HG03280 (cell line): ENCODE data around the gene ULBP2.
"Not testable (repeated sequence)": the region's sequence is repeated elsewhere in the genome, so short reads cannot be mapped to it uniquely, and the experiment has no call there.

Experiments
- ATAC-seq: cut with Tn5 transposase; IDR thresholded peaks from one replicate; pipeline ENCODE4 v1.9.1; 2021; ENCODE audit warnings: mild to moderate bottlenecking, moderate library complexity; ENCODE audit not compliant: unreplicated experiment

The ULBP2 gene

DNA sequence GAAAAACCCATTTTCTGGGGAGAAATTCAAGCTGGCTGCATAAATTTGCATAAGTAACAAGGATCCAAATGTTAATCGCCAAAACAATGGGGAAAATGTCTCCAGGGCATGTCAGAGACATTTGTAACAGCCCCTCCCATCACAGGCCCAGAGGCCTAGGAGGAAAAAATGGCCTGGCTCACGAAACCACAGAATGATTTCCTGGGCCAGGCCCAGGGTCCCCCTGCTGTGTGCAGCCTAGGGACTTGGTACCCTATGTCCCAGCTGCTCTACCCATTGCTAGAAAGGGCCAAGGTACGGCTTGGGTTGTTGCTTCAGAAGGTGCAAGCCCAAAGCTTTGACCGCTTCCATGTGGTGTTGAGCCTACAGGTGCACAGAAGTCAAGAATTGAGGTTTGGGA, 33.3 kb upstream of the ULBP2 start:
- not testable (repeated sequence) for ATAC-seq

DNA sequence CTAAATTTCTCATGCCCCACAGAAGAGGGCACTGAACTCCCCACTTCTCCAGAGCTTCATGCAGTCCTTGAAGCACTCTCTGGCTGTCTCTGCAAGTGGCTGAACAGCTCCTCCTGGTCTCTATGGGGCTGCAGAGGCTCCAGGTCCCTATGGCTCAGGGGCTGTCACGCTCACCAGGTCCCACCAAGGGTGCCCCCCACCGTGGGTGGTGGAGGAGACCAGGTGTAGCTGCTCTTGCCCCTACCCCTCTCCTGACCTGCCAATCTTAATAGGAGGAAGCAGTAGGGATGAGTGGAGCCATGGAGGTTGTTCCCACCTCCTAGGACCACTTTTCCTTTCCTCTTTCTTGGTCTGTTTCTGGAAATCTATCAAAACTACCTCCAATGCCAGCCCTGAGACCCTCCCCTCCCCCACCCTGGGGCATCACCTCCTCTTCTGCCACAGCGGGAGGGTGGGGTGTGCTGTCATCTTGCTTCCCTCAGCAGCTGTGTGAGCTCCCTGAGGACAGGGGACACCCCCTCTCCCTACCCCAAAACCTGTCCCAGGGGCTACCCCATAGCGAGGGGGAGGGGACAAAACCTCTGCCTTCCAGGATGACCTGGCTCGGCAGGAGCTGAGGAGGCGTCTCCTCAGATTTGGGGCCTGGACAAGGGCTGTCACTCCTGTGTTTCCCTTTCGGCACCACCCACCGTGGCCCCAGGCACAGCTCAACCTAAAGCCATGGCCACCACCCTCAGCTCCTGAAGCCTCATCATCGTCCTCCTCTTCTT, 31.9 kb upstream of the ULBP2 start:
- ATAC-seq, result no peak

DNA sequence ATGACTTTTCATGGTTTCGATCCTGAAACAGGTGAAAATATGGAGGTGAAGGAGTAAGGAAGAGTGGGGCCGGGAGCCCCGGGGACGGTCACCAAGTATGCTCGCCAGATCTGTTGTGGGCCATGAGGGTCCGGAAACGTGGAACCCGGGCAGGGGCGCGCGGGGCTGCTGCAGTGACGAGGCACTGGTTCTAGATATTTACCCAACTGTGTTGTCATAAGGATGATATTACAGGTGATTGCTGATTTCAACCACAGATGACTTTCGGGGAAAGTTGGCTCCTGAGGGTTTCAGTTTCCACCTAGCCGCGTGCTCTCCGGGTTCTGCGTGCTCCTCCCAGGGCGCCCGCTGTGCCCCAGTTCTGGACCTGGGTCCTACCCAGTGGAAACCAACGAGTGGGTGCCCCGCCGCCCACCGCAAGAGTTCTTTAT, 31.1 kb upstream of the ULBP2 start:
- ATAC-seq, result no peak

DNA sequence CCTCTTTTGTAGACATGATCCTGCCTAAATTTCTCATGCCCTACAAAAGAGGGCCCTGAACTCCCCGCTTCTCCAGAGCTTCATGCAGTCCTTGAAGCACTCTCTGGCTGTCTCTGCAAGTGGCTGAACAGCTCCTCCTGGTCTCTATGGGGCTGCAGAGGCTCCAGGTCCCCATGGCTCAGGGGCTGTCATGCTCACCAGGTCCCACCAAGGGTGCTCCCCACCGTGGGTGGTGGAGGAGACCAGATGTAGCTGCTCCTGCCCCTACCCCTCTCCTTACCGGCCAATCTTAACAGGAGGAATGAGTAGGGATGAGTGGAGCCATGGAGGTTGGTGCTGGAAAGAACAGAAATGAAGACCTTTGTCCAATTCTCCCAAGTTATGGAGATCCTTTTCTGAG, 29.1 kb upstream of the ULBP2 start:
- not testable (repeated sequence) for ATAC-seq

DNA sequence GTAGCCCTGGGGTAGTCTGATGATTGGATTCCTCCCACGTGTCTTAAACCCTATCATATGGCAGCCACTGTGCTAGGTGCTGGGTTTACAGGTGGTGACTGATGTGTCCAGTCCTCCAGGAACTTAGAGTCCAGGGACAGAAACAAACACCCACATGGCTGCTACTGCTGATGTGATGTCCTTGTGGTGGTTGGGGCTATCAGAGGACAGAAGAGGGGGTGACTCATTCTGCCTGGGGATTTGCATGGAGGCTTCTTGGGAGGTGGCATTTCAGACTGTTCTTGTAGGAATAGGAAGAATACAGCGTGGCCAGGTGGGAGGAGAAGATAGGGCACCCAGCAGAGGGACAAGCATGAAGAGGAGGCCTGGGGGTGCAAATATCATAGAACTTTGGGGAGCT, 28.7 kb upstream of the ULBP2 start:
- no peak for ATAC-seq

DNA sequence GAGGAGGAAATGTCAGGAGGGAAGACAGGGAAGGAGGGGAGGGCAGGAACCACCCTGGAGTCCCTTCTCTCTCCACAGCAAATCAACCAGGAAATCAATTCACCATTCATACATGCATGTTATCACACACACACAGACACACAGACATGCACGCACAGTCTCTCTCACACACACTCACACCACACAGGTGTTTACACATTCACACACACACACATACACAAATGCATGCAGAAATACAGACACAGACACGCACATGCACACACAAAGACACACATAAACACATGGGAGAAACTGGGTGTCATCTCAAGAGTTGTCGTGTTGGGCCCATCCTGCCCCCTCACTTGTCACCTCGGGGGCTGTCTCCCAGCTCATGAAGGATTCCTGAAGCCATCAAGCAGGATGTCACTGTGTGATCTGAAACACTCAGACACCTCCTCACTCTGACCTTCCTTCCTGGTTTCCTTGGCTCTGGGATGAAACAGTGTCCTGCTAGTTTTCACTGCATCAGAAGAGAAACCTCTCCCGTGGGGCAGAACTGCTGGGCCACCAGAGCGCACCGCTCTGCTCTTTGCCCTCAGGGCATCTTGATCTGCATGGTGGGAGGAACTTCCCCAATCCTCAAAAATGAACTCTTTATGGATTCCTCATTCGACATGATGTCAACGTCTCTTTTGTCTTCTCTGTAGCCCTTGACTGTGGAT, 28.1 kb upstream of the ULBP2 start:
- ATAC-seq, result no peak

DNA sequence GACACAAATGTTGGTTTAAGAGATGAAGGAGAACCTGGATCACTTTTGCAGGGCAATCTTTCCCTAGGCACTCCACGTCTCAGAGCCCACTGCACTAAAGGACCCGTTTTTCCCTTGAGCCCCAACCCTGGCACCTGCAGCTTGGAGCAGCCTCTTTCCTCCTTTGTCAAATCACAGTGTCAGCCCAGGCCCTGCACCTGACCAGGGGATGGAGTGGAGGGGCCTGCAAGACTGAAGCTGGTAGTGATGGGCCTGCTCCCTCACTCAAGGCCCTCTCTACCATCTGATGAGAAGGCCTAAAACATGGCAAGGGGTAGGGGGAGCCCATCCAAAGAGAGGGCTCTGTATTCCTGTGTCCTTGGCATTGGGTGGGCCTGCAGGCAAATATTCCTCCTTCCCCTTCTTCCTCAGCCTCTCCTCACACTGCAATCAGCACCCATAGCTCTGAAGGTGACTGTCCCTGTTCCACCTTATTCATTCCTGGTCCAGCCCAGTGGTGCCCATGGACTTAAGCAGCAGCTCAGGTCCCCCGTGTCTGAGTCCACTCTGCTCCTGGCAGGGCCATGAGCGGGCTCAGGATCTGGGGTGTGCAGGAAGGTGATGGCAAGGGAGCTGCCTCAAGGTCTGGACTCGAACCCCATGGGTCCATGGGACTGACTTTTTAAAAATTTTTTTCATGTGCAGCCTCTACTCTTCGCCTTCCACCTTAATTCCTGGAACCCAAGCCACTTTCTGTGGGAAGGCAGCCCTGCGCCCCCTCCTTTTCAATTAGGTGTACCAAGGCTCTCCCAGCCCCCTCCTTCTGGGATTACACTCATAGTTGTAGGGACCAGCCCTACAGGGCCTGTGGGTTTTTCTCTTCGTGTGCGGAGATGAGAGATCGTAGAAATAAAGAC, 25.6 kb upstream of the ULBP2 start:
- ATAC-seq, result no peak

DNA sequence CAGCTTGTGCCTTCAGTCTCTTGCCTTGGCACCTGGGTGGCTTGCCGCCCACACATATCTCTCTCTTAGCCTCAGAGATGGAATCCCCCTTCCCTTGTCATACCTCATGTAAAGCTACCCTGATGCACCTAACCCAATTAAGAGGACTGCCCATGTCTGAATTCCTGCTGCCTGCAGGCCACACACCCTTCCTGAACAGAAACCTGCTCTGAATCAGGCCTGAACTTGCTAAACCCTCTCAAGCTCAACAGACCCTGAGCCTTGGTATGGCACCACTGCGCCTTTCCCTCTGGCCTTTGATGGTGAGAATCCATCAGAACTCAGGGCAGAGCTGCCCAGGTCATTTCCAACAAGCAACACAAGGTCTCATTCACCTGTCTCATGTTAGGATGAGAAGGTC, 24.1 kb upstream of the ULBP2 start:
- ATAC-seq, result no peak

DNA sequence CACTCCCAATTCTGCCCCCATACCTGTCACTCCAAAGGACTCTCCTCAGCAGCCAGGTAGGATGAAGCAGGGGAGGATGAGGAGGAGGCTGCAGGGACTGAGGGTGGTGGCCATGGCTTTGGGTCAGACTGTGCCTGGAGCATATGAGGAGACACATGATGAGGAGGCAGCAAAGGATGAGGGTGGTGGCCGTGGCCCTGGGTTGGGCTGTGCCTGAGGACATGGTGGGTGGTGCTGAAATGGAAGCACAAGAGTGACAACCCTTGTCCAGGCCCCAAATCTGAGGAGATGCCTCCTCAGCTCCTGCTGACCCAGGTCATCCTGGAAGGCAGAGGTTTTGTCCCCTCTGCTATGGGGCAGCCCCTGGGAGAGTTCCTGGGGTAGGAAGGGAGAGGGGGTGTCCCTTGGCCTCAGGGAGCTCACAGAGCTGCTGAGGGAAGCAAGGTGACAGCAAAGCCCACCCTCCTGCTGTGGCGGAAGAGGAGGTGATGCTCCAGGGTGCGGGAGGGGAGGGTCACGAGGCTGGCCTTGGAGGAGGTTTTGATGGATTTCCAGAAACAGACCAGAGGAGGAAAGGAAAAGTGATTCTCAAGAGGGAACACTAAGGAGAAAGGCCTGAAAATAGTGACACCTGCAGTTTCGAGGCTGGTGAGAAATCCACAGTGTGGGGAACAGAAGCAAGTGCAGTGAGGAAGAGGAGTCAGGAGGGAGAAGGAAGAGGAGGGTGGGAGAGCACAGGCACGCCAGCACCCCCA, 23.5 kb upstream of the ULBP2 start:
- no peak for ATAC-seq

DNA sequence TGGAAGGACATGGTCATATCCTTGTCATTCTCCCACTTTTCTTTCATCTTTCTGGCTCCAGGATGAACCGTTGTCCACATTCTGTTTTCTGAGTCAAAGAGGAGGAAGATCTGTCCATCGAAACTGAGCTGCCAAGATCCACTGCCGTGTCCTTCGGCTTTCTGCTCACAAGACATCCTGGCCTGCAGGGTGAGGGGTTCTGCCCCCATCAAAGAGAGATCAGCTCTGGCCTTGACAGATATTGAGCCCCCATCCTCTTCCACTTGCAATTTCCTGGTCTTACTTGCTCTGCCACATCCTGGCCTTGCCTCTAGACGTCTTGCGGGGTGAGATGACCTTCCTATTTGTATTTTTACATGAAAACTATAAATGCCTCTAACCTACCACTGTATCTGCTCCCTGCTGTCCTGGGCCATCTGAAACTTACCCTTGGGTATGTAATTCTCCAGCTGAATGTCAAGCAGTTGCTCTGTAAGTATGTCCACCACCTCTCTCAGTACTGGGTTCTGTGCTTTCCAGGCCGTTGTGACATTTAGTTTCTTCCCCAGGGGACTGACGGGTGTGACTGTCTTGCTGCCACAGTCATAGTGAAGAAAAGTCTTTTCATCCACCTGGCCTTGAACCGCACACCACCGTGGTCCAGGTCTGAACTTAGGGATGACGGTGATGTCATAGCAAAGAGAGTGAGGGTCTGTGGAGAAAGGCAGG, 22.5 kb upstream of the ULBP2 start:
- ATAC-seq, result not testable (repeated sequence)

DNA sequence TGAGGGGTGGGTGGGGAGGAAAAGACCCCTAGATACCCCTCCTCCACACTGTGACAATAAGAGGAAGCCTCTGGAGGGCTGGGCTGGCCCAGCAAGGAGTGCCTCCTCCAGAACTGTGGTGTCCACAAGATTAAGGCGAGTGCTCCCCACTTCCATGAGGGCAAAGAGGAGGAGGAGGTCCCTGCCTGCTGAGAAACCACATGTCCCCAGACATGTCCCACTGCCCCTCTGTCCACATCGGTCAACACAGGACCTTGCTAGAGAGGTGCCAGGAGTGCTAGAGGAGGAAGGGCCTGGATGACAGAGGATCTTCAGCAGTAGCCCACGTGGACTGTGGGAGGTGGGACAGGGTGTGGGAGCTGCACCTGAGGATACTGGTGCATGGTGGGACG, 22.0 kb upstream of the ULBP2 start:
- ATAC-seq, result no peak

DNA sequence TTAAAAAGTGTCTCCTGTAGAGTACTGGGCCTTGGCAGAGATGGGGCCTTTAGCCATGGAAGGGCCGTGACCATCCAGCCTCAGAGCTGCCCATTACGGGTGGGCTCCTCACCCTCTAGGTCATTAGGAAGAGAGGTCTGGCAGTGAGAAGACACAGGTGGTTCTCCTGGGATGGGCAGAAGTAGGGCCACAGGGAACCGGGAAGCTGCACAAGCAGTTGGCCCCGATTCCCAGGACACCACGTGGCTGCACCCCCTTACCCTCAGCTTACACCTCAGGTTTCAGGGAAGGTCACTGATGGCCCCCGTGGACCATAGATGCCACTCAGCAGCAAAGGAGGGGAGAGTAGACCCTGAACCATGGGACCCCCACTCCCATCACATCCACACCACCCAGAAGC, 20.5 kb upstream of the ULBP2 start:
- ATAC-seq, result no peak

DNA sequence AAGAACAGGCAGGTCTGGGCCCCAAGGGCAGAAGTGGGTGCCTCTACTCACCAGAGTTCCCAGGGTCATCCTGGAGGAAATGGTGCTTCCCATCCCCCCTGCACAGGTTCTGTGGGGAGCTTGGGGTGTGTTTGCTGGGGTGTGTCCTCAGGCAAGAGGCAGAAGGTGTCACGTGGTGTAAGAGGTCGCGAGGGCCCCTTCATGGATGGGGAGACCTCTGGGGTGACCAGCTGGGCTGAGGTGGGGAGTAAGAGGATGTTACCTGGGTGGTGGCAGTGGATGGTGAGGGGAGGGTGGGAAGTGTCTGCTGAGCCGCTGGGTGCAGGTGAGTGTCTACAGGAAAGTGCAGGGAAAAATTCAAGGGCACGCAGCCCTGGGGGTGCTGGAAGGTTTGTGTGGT, 19.7 kb upstream of the ULBP2 start:
- ATAC-seq, result not testable (repeated sequence)

DNA sequence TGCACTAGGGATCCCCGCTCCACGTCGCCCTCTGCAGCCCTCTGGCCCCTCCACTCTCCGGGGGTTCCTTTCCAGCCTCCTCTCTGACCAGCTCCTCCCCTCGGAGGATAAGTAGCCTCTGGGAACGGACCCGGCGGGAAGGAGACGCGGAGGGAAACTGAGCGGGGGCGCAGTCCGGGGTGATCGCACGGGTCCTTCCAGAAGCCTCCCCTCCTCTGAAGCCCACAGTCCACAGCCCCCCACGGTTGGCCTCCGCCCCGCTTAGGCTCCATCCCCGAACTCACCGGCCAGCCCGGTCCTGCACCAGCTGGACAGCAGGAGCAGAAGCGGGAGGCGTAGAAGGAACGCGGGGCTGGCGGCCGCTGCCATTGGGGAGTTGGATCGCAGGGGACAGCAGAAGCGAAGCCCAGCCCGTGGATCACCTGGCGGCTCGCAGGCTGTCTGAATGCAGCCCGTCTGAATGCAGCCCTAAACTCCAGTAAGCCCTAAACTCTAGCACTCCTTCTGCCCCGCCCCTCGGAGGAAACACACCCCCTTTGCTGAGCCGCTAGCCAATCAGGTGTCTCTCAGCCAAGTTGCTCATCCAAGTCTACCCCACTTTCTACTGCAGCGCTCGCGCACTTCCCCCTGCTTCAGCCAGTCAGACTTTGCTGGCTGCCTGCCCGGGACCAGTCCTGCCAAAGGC, 19.0 kb upstream of the ULBP2 start, which contains the start of gene RAET1G:
RAET1G (minus strand) TSS at position 480 of the 685 bp plus-strand sequence; CDS start at position 369, 111 bp downstream.
- ATAC-seq, result no peak

DNA sequence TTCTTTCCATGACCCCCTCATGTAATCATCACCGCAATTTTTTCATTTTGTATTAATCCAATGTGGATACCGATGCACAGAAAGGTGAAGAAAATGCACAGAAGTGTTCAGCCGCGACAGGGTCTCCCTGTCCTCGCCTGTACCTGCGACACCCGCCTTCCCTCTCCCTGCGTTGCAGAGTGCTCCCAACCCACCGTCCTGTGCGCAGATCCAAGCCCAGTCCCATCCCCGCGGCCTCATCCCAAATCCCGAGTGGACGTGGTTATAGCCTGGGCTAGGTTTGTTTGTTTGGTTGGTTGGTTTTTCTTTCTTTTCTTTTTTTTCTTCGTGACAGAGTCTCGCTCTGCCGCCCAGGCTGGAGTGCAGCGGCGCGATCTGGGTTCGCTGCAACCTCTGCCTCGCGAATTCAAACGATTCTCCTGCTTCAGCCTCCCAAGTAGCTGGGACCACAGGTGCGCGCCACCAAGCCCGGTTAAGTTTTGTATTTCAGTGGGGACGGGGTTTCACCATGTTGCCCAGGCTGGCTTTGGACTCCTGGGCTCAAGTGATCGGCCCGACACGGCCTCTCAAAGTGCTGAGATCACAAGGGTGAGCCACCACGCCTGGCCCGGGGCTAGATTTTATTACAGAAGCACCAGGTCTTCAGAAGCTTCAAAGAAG, 18.4 kb upstream of the ULBP2 start:
- no peak for ATAC-seq

DNA sequence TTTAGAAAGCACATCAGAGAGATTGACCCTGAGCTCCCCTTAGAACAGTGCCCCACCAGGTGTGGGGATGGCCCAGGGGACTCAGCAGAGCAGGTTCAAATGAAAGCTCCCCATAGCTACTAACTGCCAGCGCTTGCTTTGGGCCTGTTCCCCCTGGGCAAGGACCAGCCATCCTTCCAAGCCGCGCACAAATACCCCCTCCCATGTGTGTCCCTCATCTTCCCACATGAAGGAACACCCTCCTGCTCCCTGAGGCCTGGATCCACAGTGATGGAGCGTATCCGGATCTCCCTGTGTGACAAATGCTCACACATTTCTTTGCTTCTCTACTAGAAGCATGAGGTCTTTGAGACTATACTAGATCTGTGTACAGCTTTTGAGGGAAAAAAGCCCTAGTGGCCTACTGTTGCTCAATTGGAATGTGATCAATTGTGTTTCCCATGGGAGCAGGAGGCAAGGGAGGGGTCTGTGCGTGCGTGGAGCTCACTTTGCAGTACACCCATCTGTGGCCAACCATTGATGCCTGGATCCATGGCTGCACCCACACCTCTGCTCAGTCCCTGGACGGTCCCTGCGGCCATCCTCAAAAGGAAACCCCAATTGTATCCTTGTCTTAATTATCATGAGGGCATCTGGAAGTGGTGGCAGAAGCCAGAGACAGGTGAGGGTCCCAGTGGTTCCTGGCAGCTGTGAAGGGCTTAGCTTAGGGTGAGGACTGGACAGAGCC, 17.4 kb upstream of the ULBP2 start:
- ATAC-seq, result no peak

DNA sequence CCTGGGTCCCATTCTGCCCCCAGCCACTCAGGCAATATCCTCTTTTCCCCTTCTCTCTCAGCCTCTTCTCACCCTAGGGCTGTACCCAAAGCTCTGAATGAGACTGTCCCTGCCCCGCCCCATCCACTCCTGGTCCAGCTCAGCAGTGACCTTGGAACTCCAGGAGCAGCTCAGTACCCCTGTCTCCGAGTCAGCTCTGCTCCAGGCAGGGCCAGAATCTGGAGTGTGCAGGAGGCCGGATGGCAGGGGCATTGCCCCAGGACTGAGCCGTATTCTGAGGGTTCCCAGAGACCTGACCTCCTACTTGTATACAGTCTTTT, 16.9 kb upstream of the ULBP2 start:
- ATAC-seq, result no peak

DNA sequence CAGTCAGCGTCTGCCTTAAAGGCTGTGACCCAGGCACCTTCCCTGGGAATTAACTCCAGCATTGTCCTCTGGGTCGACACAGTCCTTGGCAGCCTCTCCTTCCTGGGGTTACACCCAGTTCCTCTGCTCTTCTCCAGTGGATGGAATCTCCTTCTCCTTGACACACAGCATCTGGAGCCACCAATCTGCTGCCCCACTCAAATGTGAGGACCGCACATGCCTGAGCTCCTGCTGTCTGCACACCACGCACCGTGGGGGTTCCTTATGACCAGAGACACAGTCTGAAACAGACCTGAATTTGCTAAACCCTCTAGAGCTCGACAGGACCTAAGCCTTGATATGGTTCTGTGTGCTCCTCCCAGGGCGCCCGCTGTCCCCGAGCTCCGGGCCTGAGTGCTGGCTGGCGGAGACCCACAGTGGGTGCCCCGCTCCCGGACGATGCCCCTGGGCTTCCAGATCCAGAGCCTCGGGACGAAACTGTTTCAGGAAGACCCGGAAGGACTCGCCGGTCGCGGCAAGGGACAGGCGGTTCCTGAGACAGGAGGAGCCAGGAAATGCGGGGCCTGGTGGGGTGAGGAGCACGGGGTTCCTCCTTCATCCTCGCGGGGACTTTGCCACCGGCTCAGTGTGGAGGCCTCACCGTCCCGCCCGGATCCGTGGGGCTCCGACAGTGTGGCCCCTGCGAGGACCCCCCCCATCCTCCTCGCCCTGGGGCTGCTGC, 16.4 kb upstream of the ULBP2 start:
- no peak for ATAC-seq
